Measurements from ENCODE around the gene HP. TPM values are rescaled to one million over a fixed set of nuclear protein-coding genes. Genes with fewer than 3 reads are reported as not detected.
A peak's percentile ranks its signal among the peaks of the same experiment; 100 is the strongest.

The HP gene
- total RNA-seq, 2 experiments from 2014 or later: not detected

DNA sequence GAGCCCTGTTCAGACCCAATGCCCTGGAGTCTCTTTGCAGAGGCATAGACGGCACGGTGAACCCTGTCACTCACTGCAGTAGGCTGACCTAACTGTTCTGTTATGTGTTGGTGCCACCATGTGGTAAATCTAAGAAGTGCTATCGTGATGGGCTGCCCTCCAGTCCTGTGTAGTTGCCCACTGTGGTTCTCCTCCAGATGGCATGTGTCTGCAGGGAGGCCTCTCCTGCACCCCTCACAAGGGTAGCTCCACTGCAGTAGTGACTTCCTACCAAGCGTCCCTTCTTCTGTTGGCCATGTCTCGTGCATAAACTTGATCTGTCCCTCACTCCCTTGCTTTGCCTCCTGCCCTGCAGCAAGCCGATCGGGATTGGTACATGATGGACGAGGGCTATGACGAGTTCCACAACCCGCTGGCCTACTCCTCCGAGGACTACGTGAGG lies 45.1 kb downstream of the HP start:
- H3K27me3 Mint-ChIP-seq (ENCODE audit: low read depth): no peaks in the 10 kb centered on the region
- CTCF ChIA-PET: interaction anchor here (0.6 to 0.9 kb wide), 3 partner anchors 9 to 32 kb away, joined by 3 to 5 read pairs (median 3); no protein-coding TSS in a partner anchor
- no peak overlapping the region for H3K27ac Mint-ChIP-seq
- no peak overlapping the region for H3K4me3 Mint-ChIP-seq
- peaks cover 55% of the 10 kb centered on the region for H3K36me3 Mint-ChIP-seq (ENCODE audit: low read depth)
- no peaks in the 10 kb centered on the region for H3K9me3 Mint-ChIP-seq
- intact Hi-C loops (cut with micrococcal nuclease): loop anchor here (1.0 to 10.0 kb wide), 3 partner anchors 33 to 1365 kb away; partner anchors contain the start of gene CMTR2
- DNase-seq: peak; percentile 56
- peaks cover 14% of the 10 kb centered on the region for H3K4me1 Mint-ChIP-seq (ENCODE audit: low read depth)

DNA sequence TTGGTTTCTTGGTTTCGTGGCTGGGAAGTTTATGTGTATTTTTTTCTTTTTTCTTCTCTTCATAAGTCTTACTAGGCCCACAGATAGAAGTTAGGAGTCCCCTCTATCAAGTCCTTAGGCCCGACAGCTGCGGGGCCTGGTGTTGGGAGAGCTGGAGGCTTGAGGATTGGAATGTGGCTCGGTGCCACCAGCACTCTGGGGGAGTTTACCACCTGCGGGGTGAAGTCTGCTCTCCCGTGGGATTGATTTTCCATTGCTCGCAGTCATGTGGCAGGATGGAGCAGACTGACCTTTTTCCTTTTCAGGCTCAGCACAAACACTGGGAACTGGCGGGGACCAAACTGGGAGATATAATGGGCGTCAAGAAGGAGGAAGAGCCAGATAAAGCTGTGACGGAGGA lies 46.9 kb downstream of the HP start:
- Mint-ChIP-seq H3K27me3 (ENCODE audit: low read depth) (no peaks in the 10 kb centered on the region), H3K4me3 (no peak overlapping the region), H3K27ac (no peak overlapping the region), H3K36me3 (ENCODE audit: low read depth) (peaks cover 59% of the 10 kb centered on the region), H3K9me3 (no peaks in the 10 kb centered on the region), H3K4me1 (ENCODE audit: low read depth) (no peaks in the 10 kb centered on the region)
- no peak for DNase-seq
- intact Hi-C loops (cut with micrococcal nuclease): no loop called here
- CTCF ChIA-PET: no interaction called here

GRCh38 chr16:72104905-72105304 lies 50.6 kb downstream of the HP start:
- H3K9me3 Mint-ChIP-seq: no peaks in the 10 kb centered on the region
- intact Hi-C loops (cut with micrococcal nuclease): no loop called here
- CTCF ChIA-PET: no interaction called here
- no peak overlapping the region for H3K27ac Mint-ChIP-seq
- H3K27me3 Mint-ChIP-seq (ENCODE audit: low read depth): no peaks in the 10 kb centered on the region
- peaks cover 53% of the 10 kb centered on the region for H3K36me3 Mint-ChIP-seq (ENCODE audit: low read depth)
- no peaks in the 10 kb centered on the region for H3K4me1 Mint-ChIP-seq (ENCODE audit: low read depth)
- DNase-seq: no peak
- H3K4me3 Mint-ChIP-seq: no peak overlapping the region

DNA sequence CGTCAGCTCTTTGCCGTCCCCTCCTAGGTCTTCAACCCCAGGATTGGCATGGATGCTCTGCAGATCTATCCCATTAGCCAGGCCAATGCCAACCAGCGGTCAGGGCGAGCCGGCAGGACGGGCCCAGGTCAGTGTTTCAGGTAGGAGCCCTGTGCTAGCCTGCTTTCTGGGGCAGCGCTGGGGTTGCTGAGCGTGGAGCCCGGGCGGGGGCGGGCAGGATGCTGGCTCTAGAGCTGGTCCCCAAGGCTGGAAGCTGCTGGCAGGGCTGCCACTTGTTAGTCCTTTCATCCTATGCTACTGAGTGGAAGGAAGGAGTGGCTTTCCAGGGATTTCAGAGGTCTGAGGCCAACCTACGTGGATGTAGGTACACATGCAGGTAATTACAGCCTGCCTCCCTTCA lies 51.7 kb downstream of the HP start:
- H3K36me3 Mint-ChIP-seq (ENCODE audit: low read depth): peaks cover 49% of the 10 kb centered on the region
- no peak overlapping the region for H3K4me3 Mint-ChIP-seq
- CTCF ChIA-PET: no interaction called here
- DNase-seq: no peak
- no peaks in the 10 kb centered on the region for H3K9me3 Mint-ChIP-seq
- no peaks in the 10 kb centered on the region for H3K4me1 Mint-ChIP-seq (ENCODE audit: low read depth)
- intact Hi-C loops (cut with micrococcal nuclease): no loop called here
- no peaks in the 10 kb centered on the region for H3K27me3 Mint-ChIP-seq (ENCODE audit: low read depth)
- H3K27ac Mint-ChIP-seq: no peak overlapping the region

- Mint-ChIP-seq H3K4me3 (no peak overlapping the region), H3K9me3 (no peaks in the 10 kb centered on the region), H3K36me3 (ENCODE audit: low read depth) (peaks cover 49% of the 10 kb centered on the region), H3K4me1 (ENCODE audit: low read depth) (no peaks in the 10 kb centered on the region), H3K27ac (no peak overlapping the region), H3K27me3 (ENCODE audit: low read depth) (no peaks in the 10 kb centered on the region)
- CTCF ChIA-PET: no interaction called here
- intact Hi-C loops (cut with micrococcal nuclease): no loop called here
- no peak for DNase-seq
Observed at GRCh38 chr16:72107371-72107770, 53.1 kb downstream of the HP start.

- intact Hi-C loops (cut with micrococcal nuclease): no loop called here
- H3K4me3 Mint-ChIP-seq: no peak overlapping the region
- H3K27me3 Mint-ChIP-seq (ENCODE audit: low read depth): no peaks in the 10 kb centered on the region
- no peaks in the 10 kb centered on the region for H3K4me1 Mint-ChIP-seq (ENCODE audit: low read depth)
- peaks cover 44% of the 10 kb centered on the region for H3K36me3 Mint-ChIP-seq (ENCODE audit: low read depth)
- no peak for DNase-seq
- no peak overlapping the region for H3K27ac Mint-ChIP-seq
- CTCF ChIA-PET: interaction anchor here (2.1 kb wide), 1 partner anchor 16 kb away, joined by 6 read pairs; no protein-coding TSS in a partner anchor
- H3K9me3 Mint-ChIP-seq: no peaks in the 10 kb centered on the region
Observed at GRCh38 chr16:72108353-72109102, 54.2 kb downstream of the HP start.

DNA sequence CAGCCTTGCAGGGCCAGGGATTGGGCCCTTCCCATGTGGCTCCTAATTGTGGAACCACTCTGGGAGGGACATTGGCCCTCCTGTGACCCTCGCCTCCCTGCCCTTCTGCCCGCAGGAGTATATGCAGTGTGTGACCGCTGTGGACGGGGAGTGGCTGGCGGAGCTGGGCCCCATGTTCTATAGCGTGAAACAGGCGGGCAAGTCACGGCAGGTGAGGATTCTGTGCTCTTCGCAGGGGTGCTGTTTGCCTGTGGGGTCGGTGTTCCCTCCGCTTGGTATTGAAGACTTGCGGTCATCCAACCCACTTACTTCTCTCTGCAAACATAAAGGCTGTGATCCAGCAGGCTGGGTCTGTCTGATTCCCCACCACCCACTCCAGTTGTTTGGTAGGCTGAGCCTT lies 55.0 kb downstream of the HP start:
- CTCF ChIA-PET: interaction anchor here (2.1 kb wide), 1 partner anchor 15 kb away, joined by 6 read pairs; no protein-coding TSS in a partner anchor
- intact Hi-C loops (cut with micrococcal nuclease): no loop called here
- no peak overlapping the region for H3K4me3 Mint-ChIP-seq
- H3K9me3 Mint-ChIP-seq: no peaks in the 10 kb centered on the region
- no peak overlapping the region for H3K27ac Mint-ChIP-seq
- no peaks in the 10 kb centered on the region for H3K4me1 Mint-ChIP-seq (ENCODE audit: low read depth)
- no peak for DNase-seq
- peaks cover 38% of the 10 kb centered on the region for H3K36me3 Mint-ChIP-seq (ENCODE audit: low read depth)
- H3K27me3 Mint-ChIP-seq (ENCODE audit: low read depth): no peaks in the 10 kb centered on the region

GRCh38 chr16:72109966-72110530 lies 55.7 kb downstream of the HP start:
- no peaks in the 10 kb centered on the region for H3K4me1 Mint-ChIP-seq (ENCODE audit: low read depth)
- CTCF ChIA-PET: interaction anchor here (2.1 kb wide), 1 partner anchor 14 kb away, joined by 6 read pairs; no protein-coding TSS in a partner anchor
- no peak overlapping the region for H3K4me3 Mint-ChIP-seq
- intact Hi-C loops (cut with micrococcal nuclease): no loop called here
- no peaks in the 10 kb centered on the region for H3K27me3 Mint-ChIP-seq (ENCODE audit: low read depth)
- peaks cover 38% of the 10 kb centered on the region for H3K36me3 Mint-ChIP-seq (ENCODE audit: low read depth)
- no peak for DNase-seq
- H3K9me3 Mint-ChIP-seq: no peaks in the 10 kb centered on the region
- H3K27ac Mint-ChIP-seq: no peak overlapping the region

Other genes starting within 250 kb of the HP start
- 10 to 100 TPM; 56.4 to 59.3 TPM for gene AP1G1, start 245.7 kb upstream of the HP start, total RNA-seq
- gene ATXN1L, start 208.5 kb upstream of the HP start, total RNA-seq: 10 to 100 TPM; 11.3 to 11.9 TPM
- gene ZNF821, start 170.3 kb upstream of the HP start, total RNA-seq: 1 to 10 TPM; 5.9 TPM
- 100 to 1,000 TPM; 196 to 203 TPM for gene IST1, start 159.0 kb upstream of the HP start, total RNA-seq
- gene PKD1L3, start 54.1 kb upstream of the HP start, total RNA-seq: not detected
- 10 to 100 TPM; 18.3 to 19.9 TPM for gene DHODH, start 45.8 kb upstream of the HP start, total RNA-seq
- not detected for gene HPR, start 8.7 kb downstream of the HP start, total RNA-seq
- 10 to 100 TPM; 22.0 to 24.1 TPM for gene TXNL4B, start 39.1 kb downstream of the HP start, total RNA-seq
- 10 to 100 TPM; 78.6 to 79.9 TPM for gene DHX38, start 39.3 kb downstream of the HP start, total RNA-seq
- gene PMFBP1, start 117.7 kb downstream of the HP start, total RNA-seq: under 1 TPM; 0.17 to 0.24 TPM

All from activated naive CD4-positive, alpha-beta T cell treated with anti-CD3 and anti-CD28 coated beads for 36 hours (primary cell).